HFFc6 (cell line): ENCODE results near the gene IP6K2. TPM values are rescaled to one million over a fixed set of nuclear protein-coding genes. Genes with fewer than 3 reads are reported as not detected.
A peak's percentile ranks its signal among the peaks of the same experiment; 100 is the strongest.

ENCODE experiments used
- DNase-seq: peaks from one replicate; pipeline ENCODE4 v3.0.0-alpha.2; 2018
- H3K27ac Mint-ChIP-seq: 2 replicates; pipeline ENCODE4 v1.8.0; 2020; ENCODE audit warnings: mild to moderate bottlenecking, mixed read lengths
- H3K27me3 Mint-ChIP-seq: 2 replicates; pipeline ENCODE4 v1.8.0; 2021; ENCODE audit warnings: mild to moderate bottlenecking, moderate library complexity, mixed read lengths; ENCODE audit not compliant: insufficient read depth
- H3K36me3 Mint-ChIP-seq: 2 replicates; pipeline ENCODE4 v1.8.0; 2021; ENCODE audit warnings: low read depth, mixed read lengths
- H3K4me1 Mint-ChIP-seq: 2 replicates; pipeline ENCODE4 v1.8.0; 2020; ENCODE audit warnings: low read depth, mixed read lengths
- H3K4me3 Mint-ChIP-seq: 2 replicates; pipeline ENCODE4 v1.8.0; 2020; ENCODE audit warnings: mild to moderate bottlenecking, moderate library complexity, mixed read lengths
- H3K9me3 Mint-ChIP-seq: 2 replicates; pipeline ENCODE4 v1.8.0; 2020; ENCODE audit warnings: mild to moderate bottlenecking, mixed read lengths
- CTCF ChIP-seq: fragments of 200-600 bp; sonication (generic); IDR thresholded peaks from 2 replicates; pipeline ENCODE4 v1.5.0; 2021; ENCODE audit warnings: antibody characterized with exemption, mild to moderate bottlenecking
- total RNA-seq, 6 experiments: library from RNA; stranded (reverse); fragmentation: NEBNext Ultra II Directional; extraction: Animal tissue kit (Norgen Biotek cat#: 25700); gene quantifications; 2 replicates in 1 of 6; 3 replicates in 5 of 6; pipeline ENCODE4 v1.2.3, GENCODE V29; 2021

IP6K2 gene
- total RNA-seq, 6 experiments from 2014 or later: 47.4 to 64.6 (median 53.0) TPM

GRCh38 chr3:48679411-48680391 is 37.3 kb downstream of the IP6K2 start:
- no peak overlapping the region for H3K4me3 Mint-ChIP-seq
- peaks cover 51% of the 10 kb centered on the region for H3K4me1 Mint-ChIP-seq
- peaks cover 25% of the 10 kb centered on the region for H3K36me3 Mint-ChIP-seq
- no peak for TF ChIP-seq CTCF
- DNase-seq: no peak
- no peak overlapping the region for H3K27ac Mint-ChIP-seq
- no peaks in the 10 kb centered on the region for H3K9me3 Mint-ChIP-seq
- H3K27me3 Mint-ChIP-seq: no peaks in the 10 kb centered on the region; the same call in 1 of the 2 replicates

GRCh38 chr3:48678566-48679380 is 38.2 kb downstream of the IP6K2 start:
- H3K27me3 Mint-ChIP-seq: no peaks in the 10 kb centered on the region; the same call in 1 of the 2 replicates
- TF ChIP-seq CTCF: no peak
- H3K27ac Mint-ChIP-seq: peak overlapping the region; percentile 12
- H3K4me3 Mint-ChIP-seq: no peak overlapping the region
- no peak for DNase-seq
- no peaks in the 10 kb centered on the region for H3K9me3 Mint-ChIP-seq
- peaks cover 42% of the 10 kb centered on the region for H3K4me1 Mint-ChIP-seq
- peaks cover 25% of the 10 kb centered on the region for H3K36me3 Mint-ChIP-seq

- DNase-seq: peak; percentile 34
- Mint-ChIP-seq H3K4me3 (no peak overlapping the region), H3K9me3 (no peaks in the 10 kb centered on the region), H3K27me3 (no peaks in the 10 kb centered on the region; the same call in 1 of the 2 replicates), H3K27ac (peak overlapping the region; percentile 12), H3K4me1 (peaks cover 35% of the 10 kb centered on the region), H3K36me3 (peaks cover 25% of the 10 kb centered on the region)
- TF ChIP-seq CTCF: no peak
Measured at GRCh38 chr3:48678056-48678455, 39.0 kb downstream of the IP6K2 start.

- Mint-ChIP-seq H3K36me3 (peaks cover 30% of the 10 kb centered on the region), H3K27ac (no peak overlapping the region)
- TF ChIP-seq CTCF: no peak
Measured at GRCh38 chr3:48674505-48674904, 42.5 kb downstream of the IP6K2 start.

GRCh38 chr3:48672522-48672921 is 44.5 kb downstream of the IP6K2 start:
- H3K36me3 Mint-ChIP-seq: peaks cover 19% of the 10 kb centered on the region
- H3K27ac Mint-ChIP-seq: no peak overlapping the region
- H3K27me3 Mint-ChIP-seq: no peaks in the 10 kb centered on the region
- no peaks in the 10 kb centered on the region for H3K4me1 Mint-ChIP-seq
- no peak for TF ChIP-seq CTCF
- DNase-seq: no peak
- no peaks in the 10 kb centered on the region for H3K9me3 Mint-ChIP-seq
- H3K4me3 Mint-ChIP-seq: no peak overlapping the region

More at GRCh38 chr3:48674505-48674904, 42.5 kb downstream of the IP6K2 start:
- H3K27me3 Mint-ChIP-seq: no peaks in the 10 kb centered on the region; the same call in 1 of the 2 replicates
- peaks cover 13% of the 10 kb centered on the region for H3K4me1 Mint-ChIP-seq
- DNase-seq: no peak
- no peaks in the 10 kb centered on the region for H3K9me3 Mint-ChIP-seq
- H3K4me3 Mint-ChIP-seq: no peak overlapping the region
